ENCODE data around the gene CA14. TPM values are rescaled to one million over a fixed set of nuclear protein-coding genes. Genes with fewer than 3 reads are reported as not detected.
"Not testable (repeated sequence)": the region's sequence is repeated elsewhere in the genome, so short reads cannot be mapped to it uniquely, and the experiment has no call there.

The CA14 gene
- total RNA-seq, 1 donor from 2014 or later = not detected

DNA sequence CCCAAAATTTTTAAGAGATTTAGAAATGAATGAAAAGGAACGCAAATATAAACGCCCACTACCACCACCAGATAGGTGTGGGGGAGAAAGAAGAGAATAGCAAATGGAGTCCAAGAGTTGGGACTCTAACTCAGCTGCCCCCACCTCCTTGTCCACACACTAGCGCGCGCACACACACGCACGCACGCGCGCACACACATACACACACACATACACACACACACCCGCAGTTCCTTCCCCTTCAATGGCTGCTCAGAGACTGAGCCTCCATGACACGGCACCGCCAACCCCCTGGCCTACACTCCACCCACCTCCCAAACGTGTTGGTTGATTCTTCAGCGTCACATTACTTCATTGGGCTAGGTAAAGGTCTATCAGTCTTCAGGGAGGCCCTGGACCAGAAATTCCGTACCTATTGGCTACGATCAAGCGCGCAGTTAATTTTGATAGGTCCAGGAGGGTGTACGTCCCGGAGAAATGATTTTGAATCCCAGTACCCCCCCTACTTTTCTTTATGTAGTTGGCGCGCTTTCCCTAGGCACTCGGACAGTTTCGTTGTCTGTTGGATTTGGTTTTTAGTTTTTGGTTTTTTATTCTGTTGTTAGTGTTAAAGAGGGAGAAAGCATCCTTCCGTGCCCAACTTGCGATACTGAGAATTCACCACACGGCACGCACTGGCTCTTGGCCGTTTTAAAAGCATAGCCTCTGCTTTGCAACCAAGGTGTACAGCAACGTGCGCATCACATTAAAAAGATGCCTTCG is 21.5 kb upstream of the CA14 start, which contains the start of gene ANP32E:
TSS of gene ANP32E (minus strand) at position 261 of the 762 bp plus-strand sequence. CDS start 326 bp downstream, outside the sequence.
- DNase-seq (ENCODE audit: extremely low read depth, low read depth, low spot score) = peak; percentile 99

DNA sequence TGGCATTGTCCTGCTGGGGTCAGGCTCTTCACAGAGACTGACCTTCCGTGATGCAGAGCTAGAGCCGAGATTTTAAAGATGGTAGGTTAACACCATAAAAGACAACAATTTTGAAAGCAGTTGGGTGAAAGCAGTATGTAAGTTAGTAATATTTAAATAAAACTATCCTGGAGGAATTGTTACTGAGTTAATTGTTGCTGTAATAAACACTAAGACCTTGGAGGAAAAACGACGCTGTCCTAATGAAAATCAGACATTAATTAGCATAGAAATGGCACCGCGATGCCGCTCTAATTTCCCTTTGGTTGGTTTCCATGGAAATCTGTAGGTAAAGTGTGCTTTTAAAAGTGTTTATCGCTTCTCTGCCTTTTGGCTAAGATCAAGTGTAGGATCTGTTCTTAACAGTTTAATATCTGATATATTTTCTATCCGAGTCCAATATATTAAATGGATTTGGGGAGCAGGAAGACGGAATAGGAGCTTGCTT is 20.9 kb upstream of the CA14 start:
- no peak for DNase-seq (ENCODE audit: extremely low read depth, low read depth, low spot score)

DNA sequence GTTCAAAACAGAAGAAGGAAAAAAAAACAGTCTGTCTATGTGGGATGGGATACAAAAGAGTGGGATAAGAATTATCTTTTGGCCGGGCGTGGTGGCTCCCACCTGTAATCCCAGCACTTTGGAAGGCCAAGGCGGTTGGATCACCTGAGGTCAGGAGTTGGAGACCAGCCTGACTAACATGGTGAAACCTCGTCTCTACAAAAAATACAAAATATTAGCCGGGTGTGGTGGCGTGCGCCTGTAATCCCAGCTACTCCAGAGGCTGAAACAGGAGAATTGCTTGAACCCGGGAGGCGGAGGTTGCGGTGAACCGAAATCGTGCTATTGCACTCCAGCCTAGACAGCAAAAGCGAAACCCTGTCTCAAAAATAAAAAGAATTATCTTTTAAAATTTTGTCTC is 20.4 kb upstream of the CA14 start:
- not testable (repeated sequence) for DNase-seq (ENCODE audit: extremely low read depth, low read depth, low spot score)

DNA sequence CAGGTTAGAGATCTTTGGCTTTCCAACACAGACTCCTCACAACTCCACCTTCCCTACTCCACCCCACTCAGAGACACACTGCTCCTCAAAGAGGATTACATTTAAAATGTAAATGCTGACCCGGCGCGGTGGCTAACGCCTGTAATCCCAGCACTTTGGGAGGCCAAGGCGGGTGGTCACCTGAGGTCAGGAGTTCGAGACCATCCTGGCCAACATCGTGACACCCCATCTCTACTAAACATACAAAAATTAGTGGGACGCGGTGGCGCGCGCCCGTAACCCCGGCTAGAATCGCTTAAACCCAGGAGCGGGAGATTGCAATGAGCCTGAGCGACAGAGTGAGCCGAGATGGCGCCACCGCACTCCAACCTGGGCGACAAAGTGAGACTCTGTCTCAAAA is 19.8 kb upstream of the CA14 start:
- DNase-seq (ENCODE audit: extremely low read depth, low read depth, low spot score) = no peak

DNA sequence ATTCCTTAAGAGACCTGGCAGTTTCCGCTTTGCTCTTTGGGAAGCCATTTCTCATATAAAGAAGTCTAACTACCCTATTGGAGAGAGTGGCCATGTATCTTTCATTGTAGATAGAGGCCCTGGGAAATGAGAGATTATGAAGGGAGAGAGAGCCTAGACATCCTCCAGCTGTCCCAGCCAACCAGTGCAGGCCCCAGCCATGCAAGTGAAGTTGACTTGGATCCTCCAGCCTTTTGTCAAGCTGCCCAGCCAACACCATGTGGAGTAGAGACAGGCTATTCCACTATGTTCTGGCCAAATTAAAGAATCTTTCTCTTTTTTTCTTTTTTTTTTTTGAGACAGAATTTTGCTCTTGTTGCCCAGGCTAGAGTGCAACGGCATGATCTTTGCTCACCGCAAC is 14.6 kb upstream of the CA14 start:
- DNase-seq (ENCODE audit: extremely low read depth, low read depth, low spot score) = no peak

DNA sequence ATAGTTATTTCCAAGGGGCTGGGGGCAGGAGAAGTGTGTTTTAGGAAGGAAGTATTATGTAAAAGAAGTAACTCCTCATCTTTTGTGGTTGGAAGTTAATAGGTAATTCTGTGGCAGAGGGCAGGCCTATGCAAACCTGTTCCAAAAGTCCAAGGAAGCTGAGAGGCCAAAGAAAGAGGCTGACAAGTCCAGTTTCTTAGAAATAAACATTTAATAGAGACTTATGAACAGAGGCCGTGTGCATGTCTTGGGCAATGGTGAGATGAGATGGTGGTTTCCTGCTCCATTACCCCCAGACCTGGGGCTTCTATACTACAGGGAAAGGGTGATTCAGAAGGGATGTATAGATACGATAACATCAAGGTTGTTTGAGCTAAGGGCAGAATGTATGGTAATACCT is 7.6 kb upstream of the CA14 start:
- DNase-seq (ENCODE audit: extremely low read depth, low read depth, low spot score) = no peak

DNA sequence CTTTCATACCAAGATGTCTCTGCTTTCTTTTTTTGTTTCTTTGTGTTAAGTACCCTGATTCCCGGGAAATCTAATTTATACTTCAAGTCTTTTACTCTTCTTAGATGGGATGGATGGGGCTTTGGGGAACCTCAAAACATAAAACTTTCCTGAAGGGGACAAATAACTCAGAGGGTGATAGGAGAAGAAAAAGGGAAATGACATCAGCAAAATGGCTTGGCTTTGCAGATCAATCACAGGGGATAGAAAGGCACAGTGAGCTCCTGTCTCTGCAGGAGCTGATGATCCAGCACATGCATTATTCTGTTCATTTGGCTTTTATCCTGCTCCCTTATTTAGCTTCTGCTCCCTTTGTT is 1.4 kb upstream of the CA14 start:
- no peak for DNase-seq (ENCODE audit: extremely low read depth, low read depth, low spot score)

DNA sequence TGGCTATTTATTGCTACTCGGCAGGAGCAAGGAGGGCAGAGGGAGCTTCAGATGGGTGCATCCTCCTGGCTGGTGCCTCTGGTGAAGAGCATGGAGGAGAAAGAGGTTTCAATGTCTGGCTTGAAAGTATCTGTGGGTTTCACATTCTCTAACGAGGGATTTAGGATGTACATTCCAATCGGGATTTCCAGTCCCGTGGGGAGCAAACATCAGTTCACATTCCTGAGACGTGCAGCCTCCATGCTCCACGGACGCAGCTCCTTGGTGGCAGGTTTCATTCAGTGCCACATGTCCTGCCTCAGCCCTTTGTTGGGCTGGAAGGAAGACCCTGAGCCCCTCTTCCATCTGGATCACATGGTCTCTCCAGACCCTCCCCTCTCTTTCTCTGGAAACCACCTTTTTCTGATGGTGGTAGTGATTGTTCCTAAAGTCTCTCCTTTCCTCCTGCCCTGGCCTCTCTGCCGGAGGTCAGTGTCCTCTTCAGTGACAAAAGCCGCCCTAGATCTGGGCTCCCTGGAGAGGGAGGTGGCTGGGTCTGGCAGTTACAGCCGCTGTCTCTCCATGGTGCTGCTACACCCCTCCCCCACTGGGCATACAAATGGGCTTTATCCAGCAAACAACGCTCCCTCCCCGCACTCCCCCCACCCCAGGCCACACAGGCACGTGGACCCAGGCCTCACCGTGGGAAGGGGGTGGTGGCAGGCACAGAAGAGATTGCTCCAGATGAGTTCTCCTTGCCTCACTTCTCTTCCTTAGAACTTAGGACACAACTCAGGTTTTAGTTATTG is 826 bp upstream of the CA14 start:
- DNase-seq (ENCODE audit: extremely low read depth, low read depth, low spot score) = no peak

DNA sequence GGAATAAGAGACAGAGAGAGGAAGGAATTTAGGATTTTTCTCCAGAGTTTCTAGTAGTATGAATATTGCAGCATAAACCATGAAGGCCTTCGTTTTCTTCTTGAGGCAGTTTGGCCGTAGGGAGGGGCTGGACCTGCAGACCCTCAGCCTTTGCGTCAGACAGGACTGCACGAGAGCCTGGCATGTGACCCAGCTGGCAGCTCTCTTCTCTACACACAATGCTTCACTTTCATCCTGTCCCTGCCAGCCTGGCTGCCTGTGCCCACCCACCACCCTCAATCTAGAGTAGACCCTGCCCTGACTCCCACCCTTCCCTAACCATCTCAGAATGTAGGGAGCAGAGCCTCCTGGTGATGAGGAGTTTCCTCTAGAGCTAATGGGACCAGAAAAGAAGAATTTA is 1.6 kb downstream of the CA14 start:
- DNase-seq (ENCODE audit: extremely low read depth, low read depth, low spot score) = no peak

DNA sequence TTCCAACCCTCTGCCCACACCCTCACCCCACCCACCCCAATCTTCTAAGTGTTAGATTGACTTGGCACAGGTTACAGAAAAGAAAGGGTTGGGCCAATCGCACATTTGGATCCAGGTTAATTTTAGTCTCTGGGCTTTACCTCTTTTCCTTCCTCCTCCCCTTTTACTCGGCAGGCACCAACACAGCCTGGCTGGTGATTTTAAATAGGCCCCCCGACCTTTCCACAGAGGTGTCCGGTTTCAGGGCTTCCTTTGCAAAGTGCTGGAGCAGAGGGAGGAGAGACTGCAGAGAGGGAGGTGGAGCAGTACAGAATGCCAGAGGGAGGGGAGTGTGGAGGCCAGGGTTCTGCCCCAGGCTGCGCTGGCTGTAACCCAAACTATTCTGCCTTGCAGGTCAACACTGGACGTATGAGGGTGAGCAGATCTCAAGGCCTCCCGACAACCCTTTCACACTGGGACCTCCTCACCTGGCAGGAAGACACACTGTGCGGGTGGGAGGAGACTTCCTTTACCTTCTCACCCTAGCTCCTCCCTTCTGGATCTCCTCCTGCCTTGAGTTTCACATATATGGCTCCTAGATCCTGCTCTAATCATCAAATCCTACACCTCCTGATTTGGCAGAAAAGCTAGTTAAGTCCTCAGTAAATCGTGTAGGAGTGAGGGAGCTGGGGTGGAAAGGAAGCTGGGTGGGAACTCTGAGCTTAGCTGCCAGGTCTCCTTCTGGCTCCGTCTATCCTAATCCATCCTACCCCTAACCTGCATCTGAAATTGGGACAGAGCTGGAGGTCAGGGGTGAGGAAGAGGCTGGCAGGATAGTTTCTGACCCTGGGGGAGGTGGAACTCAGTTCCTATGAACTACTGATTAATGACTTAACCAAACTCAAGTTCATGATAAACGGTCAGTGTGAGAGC is 2.4 kb downstream of the CA14 start:
- DNase-seq (ENCODE audit: extremely low read depth, low read depth, low spot score) = no peak

DNA sequence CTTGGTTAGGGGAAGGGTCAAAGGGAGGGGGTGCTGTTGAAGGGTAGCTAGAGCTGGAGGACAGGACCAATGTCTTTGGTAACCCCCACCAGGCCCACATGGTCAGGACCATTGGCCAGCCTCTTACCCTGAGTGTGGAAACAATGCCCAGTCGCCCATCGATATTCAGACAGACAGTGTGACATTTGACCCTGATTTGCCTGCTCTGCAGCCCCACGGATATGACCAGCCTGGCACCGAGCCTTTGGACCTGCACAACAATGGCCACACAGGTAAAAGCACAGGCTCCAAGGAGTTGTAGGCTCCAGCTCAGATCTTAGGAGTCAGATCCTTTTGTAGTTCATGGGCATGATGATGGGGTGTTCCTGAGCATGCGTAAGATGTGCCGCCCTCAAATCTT is 3.8 kb downstream of the CA14 start:
- DNase-seq (ENCODE audit: extremely low read depth, low read depth, low spot score) = no peak

DNA sequence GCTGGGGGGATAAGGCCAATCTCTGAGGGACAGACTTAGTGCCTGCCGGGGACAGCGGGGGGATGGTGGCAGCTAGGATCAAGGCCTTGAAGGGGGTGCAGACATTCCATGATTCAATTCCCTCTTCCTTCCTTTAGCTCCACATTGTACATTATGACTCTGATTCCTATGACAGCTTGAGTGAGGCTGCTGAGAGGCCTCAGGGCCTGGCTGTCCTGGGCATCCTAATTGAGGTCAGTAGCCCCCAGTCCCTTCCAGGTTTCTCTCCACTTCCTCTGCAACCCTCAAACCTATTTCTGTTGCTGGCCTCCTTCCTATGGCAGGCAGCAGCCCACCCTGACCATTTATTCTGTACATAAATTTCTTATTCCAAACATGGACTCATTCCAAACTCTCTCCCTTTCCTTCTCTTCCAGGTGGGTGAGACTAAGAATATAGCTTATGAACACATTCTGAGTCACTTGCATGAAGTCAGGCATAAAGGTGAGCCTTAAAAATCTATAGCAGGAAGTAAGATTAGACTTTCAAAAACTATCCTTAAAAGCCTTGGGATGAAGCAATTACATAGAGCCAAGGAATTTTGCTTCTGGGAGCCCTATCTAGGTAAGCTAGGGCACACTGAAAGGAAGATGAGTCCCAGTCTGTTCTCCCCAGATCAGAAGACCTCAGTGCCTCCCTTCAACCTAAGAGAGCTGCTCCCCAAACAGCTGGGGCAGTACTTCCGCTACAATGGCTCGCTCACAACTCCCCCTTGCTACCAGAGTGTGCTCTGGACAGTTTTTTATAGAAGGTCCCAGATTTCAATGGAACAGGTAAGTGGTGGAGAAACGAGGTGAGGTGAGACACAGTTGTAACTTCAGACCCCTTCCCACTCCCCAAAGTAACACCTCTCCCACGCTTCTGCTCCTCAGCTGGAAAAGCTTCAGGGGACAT is 5.1 kb downstream of the CA14 start:
- no peak for DNase-seq (ENCODE audit: extremely low read depth, low read depth, low spot score)

DNA sequence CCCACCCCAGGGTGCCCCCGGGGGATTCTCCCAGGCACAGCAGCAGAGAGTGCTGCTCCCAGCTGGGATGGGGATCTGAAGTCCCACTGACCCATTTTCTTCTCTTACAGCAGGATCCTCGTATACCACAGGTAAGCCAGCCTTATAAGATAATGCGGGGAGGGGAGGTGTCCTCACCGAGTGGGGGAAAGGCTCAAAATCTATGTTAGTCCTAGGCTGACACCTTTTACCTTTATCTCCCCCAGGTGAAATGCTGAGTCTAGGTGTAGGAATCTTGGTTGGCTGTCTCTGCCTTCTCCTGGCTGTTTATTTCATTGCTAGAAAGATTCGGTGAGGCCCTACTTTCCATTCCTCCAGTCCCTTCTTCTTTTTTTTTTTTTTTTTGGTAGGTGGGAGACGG is 6.0 kb downstream of the CA14 start:
- DNase-seq (ENCODE audit: extremely low read depth, low read depth, low spot score) = no peak

DNA sequence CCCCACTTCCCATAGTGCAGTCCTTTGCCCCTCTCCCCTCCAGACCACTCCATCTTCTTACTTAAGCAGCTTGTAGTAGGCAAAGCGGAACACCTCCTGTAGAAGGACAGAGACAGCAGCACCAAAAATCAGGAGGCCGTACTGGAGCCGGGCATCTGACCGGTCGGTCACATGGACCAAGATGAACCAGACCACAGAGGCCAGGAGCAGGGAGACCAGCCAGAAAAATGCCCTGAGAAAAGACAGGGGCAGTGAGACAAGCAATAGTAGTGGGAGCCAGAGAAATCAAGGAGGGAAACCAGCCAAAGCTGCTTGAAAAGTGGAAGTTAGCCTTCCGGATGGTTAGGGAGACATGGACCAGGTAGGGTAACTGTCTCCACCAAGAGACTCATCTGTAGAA is 10.3 kb downstream of the CA14 start:
- no peak for DNase-seq (ENCODE audit: extremely low read depth, low read depth, low spot score)

DNA sequence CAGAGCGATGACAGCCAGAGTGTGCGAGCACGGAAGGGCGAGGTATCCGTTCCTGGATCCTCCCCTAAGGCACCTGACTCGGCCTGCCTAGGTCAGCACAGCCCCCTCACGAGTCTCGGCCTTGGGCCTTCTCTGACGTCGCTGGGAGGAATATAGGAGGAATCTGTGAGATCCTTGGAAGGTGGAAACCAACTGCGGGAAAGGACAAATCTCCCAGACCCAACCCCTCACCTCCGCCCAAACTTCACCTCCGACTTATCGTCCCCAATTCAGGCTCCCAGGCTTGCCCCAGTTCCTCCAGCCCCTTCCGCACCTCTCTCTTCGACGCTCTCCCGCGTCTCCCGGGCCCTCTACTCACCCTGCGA is 10.7 kb downstream of the CA14 start:
- no peak for DNase-seq (ENCODE audit: extremely low read depth, low read depth, low spot score)

DNA sequence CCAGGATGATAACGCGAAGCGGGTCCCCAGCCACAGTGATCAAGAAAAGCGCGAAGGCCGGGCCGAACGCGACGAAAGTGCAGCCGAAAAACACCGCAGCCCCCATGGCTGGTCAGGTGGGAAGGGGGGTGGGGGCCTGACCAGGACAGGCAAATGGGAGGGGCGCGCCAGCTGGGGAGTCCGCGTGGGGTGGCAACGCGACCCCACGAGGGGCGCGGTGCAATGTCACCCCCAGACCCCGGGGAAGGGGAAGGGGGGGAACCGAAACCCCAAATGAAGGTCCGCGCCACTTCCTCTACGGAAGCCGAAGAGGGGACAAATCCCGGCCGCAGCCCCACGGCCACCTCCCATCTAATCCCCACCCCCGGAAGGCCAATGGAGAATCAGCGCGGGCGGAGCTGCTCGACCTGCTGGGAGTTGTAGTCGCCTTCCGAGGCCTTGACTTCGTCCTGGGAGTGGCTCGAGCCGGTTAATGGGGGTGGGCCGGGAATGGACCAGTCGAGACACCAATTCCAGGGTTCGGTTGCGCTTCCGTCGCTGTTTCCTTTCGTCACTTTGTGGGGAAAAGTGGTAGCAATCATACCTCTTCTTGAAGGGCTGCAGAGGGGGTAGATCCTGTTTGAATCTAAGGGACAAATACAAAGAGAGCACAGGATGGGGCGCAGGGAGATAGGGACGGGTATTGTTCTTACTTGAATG is 11.3 kb downstream of the CA14 start, which contains the start of gene APH1A:
TSS of gene APH1A (minus strand) at position 312 of the 699 bp plus-strand sequence. CDS start at position 106, 206 bp downstream.
- DNase-seq (ENCODE audit: extremely low read depth, low read depth, low spot score) = no peak

DNA sequence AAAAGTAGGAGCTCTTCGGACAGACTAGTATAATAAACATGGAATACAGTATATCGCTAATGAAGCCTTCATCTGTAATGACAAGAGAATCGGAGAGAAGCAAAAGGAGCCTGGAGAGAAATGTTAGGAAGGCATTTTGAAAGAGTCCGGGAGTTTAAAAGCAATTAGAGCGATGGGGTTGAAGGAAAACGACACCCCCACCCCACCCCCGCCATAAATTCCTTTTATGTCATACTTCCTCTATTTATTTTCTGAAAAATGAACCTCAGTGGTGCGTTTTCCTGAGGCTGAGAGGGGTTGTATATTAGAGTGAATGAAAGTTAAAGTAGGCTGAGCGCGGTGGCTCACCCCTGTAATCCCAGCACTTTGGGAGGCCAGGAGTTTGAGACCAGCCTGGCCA is 11.9 kb downstream of the CA14 start:
- no peak for DNase-seq (ENCODE audit: extremely low read depth, low read depth, low spot score)

DNA sequence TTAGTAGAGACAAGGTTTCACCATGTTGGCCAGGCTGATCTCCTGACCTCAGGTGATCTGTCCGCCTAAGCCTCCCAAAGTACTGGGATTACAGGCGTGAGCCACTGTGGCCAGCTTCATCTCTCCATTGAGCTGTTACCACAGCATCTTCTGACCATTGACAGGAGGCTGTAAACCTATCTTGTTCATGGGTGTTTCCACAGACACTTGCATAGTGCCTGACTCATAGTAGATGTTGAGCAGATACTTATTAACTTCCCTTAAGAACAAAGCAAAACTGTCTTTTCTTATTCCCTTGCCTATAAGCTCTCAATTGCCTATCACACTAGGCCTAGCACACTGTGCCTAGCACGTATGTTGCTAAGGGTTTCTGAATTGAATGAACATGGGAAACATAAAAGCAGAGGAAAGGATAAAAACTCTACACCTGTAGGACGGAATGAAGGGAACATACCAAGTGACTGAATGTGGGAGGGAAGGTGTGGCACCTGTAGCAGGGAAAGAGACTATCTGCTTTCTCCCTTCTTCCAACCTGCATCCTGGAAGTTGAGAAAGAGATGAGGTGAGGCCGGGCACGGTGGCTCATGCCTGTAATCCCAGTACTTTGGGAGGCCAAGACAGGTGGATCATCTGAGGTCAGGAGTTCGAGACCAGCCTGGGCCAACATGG is 13.9 kb downstream of the CA14 start:
- no peak for DNase-seq (ENCODE audit: extremely low read depth, low read depth, low spot score)

DNA sequence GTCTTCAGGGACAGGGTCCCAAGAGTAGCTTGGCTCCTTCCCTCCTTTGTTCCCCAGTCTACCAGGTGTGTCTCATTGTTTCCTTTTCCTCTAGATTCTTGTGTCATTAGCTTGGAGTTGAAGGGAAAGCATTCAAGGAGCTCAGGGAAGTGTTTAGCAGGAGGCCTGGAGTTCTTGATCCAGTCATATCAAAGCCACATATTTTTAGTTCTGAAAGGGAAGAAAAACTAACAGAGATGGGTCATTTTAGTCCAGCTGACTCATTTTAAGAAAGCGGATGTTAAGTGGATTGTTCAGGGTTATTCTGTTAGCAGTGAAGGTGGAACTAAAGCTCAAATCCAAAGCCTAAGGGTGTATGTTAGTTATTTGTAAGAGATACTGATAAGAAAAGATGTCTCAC is 15.7 kb downstream of the CA14 start:
- no peak for DNase-seq (ENCODE audit: extremely low read depth, low read depth, low spot score)

Data from glomerular endothelial cell (primary cell).